ENCODE measurements around the gene CD38.
"Not testable (repeated sequence)": the region's sequence is repeated elsewhere in the genome, so short reads cannot be mapped to it uniquely, and the experiment has no call there.

The CD38 gene

DNA sequence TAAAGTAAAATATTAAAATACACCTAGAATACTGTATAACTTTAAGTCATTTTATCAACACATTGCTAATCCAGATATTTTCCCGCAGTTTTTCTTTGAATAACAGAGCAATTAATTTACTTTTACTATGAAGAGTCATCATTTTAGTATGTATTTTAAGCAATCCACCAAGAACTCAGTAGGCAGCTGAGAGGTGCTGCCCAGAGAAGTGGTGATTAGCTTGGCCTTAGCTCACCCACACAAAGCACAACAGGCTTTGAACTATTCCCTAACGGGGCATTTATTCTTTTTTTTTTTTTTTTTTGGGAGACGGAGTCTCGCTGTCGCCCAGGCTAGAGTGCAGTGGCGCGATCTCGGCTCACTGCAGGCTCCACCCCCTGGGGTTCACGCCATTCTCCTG, 74.4 kb downstream of the CD38 start:
- Histone ChIP-seq H3K9me3 (ENCODE audit: insufficient read depth, low read length, severe bottlenecking) (no peaks in the 10 kb centered on the region), H3K79me2 (ENCODE audit: insufficient read depth, low read length) (no peaks in the 10 kb centered on the region), H3K4me3 (ENCODE audit: low read depth in 1 of 2, low read length in 2 of 2) (no peak overlapping the region), H3K4me2 (ENCODE audit: insufficient read depth, low read length) (no peak overlapping the region), H4K20me1 (ENCODE audit: insufficient read depth, low read length) (peaks cover 22% of the 10 kb centered on the region; the same call in 1 of the 2 replicates), H3K27me3 (ENCODE audit: insufficient read depth, low read length, poor library complexity) (no peaks in the 10 kb centered on the region), H3K36me3 (ENCODE audit: insufficient read depth, low read length) (peaks cover 51% of the 10 kb centered on the region), H2AFZ (ENCODE audit: low read depth, low read length) (no peak overlapping the region), H3K9ac (ENCODE audit: low read depth, low read length) (no peak overlapping the region), H3K27ac (ENCODE audit: low read length) (no peak overlapping the region), H3K4me1 (ENCODE audit: insufficient read depth, low read length) (no peaks in the 10 kb centered on the region)
- no peak for DNase-seq
- TF ChIP-seq, protein P1, sequence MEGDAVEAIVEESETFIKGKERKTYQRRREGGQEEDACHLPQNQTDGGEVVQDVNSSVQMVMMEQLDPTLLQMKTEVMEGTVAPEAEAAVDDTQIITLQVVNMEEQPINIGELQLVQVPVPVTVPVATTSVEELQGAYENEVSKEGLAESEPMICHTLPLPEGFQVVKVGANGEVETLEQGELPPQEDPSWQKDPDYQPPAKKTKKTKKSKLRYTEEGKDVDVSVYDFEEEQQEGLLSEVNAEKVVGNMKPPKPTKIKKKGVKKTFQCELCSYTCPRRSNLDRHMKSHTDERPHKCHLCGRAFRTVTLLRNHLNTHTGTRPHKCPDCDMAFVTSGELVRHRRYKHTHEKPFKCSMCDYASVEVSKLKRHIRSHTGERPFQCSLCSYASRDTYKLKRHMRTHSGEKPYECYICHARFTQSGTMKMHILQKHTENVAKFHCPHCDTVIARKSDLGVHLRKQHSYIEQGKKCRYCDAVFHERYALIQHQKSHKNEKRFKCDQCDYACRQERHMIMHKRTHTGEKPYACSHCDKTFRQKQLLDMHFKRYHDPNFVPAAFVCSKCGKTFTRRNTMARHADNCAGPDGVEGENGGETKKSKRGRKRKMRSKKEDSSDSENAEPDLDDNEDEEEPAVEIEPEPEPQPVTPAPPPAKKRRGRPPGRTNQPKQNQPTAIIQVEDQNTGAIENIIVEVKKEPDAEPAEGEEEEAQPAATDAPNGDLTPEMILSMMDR (IDR thresholded peaks at IDR 0.05; ENCODE audit: borderline replicate concordance, extremely low read depth, low read length, poor library complexity, severe bottlenecking) = no peak
- no peak for ATAC-seq (ENCODE audit: insufficient read depth, low read depth)

DNA sequence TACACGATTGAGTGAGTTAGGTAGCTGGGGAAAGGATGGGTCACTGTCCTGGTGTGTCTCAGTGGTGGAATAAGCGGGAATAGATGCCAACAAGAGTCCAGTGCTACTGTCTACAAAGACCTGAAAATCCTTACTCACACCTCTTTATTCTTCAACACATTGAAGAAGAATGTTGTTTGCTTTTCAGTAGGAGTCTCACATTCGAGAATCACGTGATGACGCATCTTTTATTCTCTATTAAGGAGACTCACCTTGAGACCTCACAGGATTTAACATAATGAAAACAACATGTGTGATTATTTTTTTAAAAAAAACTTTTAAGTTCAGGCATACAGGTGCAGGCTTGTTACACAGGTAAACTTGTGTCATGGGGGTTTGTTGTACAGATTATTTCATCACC, 75.2 kb downstream of the CD38 start:
- Histone ChIP-seq H3K79me2 (ENCODE audit: insufficient read depth, low read length) (no peaks in the 10 kb centered on the region), H3K27me3 (ENCODE audit: insufficient read depth, low read length, poor library complexity) (no peaks in the 10 kb centered on the region), H3K27ac (ENCODE audit: low read length) (no peak overlapping the region), H3K4me2 (ENCODE audit: insufficient read depth, low read length) (no peak overlapping the region), H3K9ac (ENCODE audit: low read depth, low read length) (no peak overlapping the region), H2AFZ (ENCODE audit: low read depth, low read length) (no peak overlapping the region), H4K20me1 (ENCODE audit: insufficient read depth, low read length) (peaks cover 18% of the 10 kb centered on the region; the same call in 1 of the 2 replicates), H3K4me1 (ENCODE audit: insufficient read depth, low read length) (no peaks in the 10 kb centered on the region), H3K36me3 (ENCODE audit: insufficient read depth, low read length) (peaks cover 42% of the 10 kb centered on the region), H3K9me3 (ENCODE audit: insufficient read depth, low read length, severe bottlenecking) (no peaks in the 10 kb centered on the region), H3K4me3 (ENCODE audit: low read depth in 1 of 2, low read length in 2 of 2) (no peak overlapping the region)
- ATAC-seq (ENCODE audit: insufficient read depth, low read depth) (no peak), DNase-seq (no peak)
- TF ChIP-seq EZH2 (IDR thresholded peaks at IDR 0.05; ENCODE audit: borderline replicate concordance, low read depth, low read length, severe bottlenecking) = no peak
- TF ChIP-seq, protein P1 (IDR thresholded peaks at IDR 0.05; ENCODE audit: borderline replicate concordance, extremely low read depth, low read length, poor library complexity, severe bottlenecking) = no peak

DNA sequence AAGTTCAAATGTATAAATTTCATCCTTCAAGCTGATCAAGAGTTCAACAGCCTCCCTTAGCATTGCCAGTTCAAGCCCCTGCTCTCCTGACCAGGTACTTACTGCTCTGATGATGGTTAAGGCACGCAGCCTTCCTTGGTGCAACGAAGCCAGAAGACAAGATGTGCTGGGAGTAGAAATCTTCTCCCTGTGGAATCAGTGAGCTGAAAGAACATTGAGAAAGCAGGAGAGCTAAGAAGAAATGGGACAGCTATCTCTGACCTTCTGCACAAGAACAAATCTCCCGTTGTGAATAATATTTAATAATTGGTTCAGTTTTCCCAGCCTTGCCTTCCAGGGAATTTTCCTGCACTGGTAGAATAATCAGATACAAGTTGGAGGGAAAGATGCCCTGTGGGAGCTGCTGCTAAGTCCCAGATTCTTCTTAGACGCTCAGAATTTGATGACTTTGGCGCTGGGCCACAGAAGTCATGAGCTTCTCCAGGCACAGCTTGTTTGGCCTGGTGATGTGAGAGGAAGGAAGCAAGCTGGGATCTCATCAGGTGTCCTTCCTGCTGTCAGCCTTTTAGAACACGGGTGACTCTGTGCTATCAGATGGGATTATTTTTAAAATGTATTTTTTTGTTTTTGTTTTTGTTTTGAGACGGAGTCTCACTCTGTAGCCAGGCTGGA, 77.8 kb downstream of the CD38 start:
- Histone ChIP-seq H3K79me2 (ENCODE audit: insufficient read depth, low read length) (no peaks in the 10 kb centered on the region), H3K27me3 (ENCODE audit: insufficient read depth, low read length, poor library complexity) (no peaks in the 10 kb centered on the region)
- DNase-seq = no peak

DNA sequence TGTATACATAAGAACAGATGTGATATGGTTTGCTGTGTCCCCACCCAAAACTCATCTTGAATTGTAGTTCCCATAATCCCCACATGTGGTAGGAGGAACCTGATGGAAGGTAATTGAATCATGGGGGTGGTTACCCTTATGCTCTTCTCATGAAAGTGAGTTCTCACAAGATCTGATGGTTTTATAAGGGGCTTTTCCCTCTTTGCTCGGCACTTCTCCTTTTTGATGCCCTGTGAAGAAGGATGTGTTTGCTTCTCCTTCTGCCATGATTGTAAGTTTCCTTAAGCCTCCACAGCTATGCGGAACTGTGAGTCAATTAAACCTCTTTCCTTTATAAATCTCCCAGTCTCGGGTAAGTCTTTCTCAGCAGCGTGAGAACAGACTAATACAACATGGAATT, 83.1 kb downstream of the CD38 start:
- not testable (repeated sequence) for ATAC-seq (ENCODE audit: insufficient read depth, low read depth)

More for the DNA sequence above, 77.8 kb downstream of the CD38 start:
- Histone ChIP-seq H3K9ac (ENCODE audit: low read depth, low read length) (no peak overlapping the region), H3K4me2 (ENCODE audit: insufficient read depth, low read length) (no peak overlapping the region), H3K9me3 (ENCODE audit: insufficient read depth, low read length, severe bottlenecking) (no peaks in the 10 kb centered on the region), H3K27ac (ENCODE audit: low read length) (no peak overlapping the region), H3K36me3 (ENCODE audit: insufficient read depth, low read length) (peaks cover 17% of the 10 kb centered on the region), H3K4me1 (ENCODE audit: insufficient read depth, low read length) (no peaks in the 10 kb centered on the region), H4K20me1 (ENCODE audit: insufficient read depth, low read length) (peaks cover 6% of the 10 kb centered on the region; the same call in 1 of the 2 replicates), H3K4me3 (ENCODE audit: low read depth in 1 of 2, low read length in 2 of 2) (no peak overlapping the region), H2AFZ (ENCODE audit: low read depth, low read length) (no peak overlapping the region)
- TF ChIP-seq EZH2 (IDR thresholded peaks at IDR 0.05; ENCODE audit: borderline replicate concordance, low read depth, low read length, severe bottlenecking) = no peak
- TF ChIP-seq, protein P1 (IDR thresholded peaks at IDR 0.05; ENCODE audit: borderline replicate concordance, extremely low read depth, low read length, poor library complexity, severe bottlenecking) = no peak
- peak; percentile 23; the same call in 2 of the 3 replicates for ATAC-seq (ENCODE audit: insufficient read depth, low read depth)

More for the DNA sequence above, 83.1 kb downstream of the CD38 start:
- not testable (repeated sequence) for H3K4me2 ChIP-seq (ENCODE audit: insufficient read depth, low read length); DNase-seq; H4K20me1 ChIP-seq (ENCODE audit: insufficient read depth, low read length); H3K79me2 ChIP-seq (ENCODE audit: insufficient read depth, low read length); H3K9ac ChIP-seq (ENCODE audit: low read depth, low read length); H3K27ac ChIP-seq (ENCODE audit: low read length); H2AFZ ChIP-seq (ENCODE audit: low read depth, low read length); H3K36me3 ChIP-seq (ENCODE audit: insufficient read depth, low read length); H3K27me3 ChIP-seq (ENCODE audit: insufficient read depth, low read length, poor library complexity); H3K4me3 ChIP-seq (ENCODE audit: low read depth in 1 of 2, low read length in 2 of 2); H3K4me1 ChIP-seq (ENCODE audit: insufficient read depth, low read length); H3K9me3 ChIP-seq (ENCODE audit: insufficient read depth, low read length, severe bottlenecking)
